GM23338 (cell line): ENCODE data around the gene CARD6. TPM values are rescaled to one million over a fixed set of nuclear protein-coding genes. Genes with fewer than 3 reads are reported as not detected.

Experiments used
- ATAC-seq: fragments of 200-7000 bp; cut with Tn5 transposase; 3 replicates; pipeline ENCODE4 v1.9.1; 2020
- DNase-seq: peaks from one replicate; pipeline ENCODE4 v3.0.0-alpha.2; 2015; ENCODE audit warnings: low spot score
- H2AFZ ChIP-seq: fragments of 200-600 bp; sonication (generic); 2 replicates; pipeline ENCODE4 v1.8.0; 2016; ENCODE audit warnings: antibody characterized with exemption, mild to moderate bottlenecking, moderate library complexity
- H3F3A ChIP-seq: fragments of 200-600 bp; sonication (generic); replicated peaks from 2 replicates; pipeline ENCODE4 v1.8.0; 2017; ENCODE audit warnings: antibody characterized with exemption, mixed run types, low read depth
- H3K27ac ChIP-seq: fragments of 200-600 bp; sonication (generic); 2 replicates; pipeline ENCODE4 v1.6.1; 2016; ENCODE audit warnings: low read depth
- H3K27me3 ChIP-seq: fragments of 200-600 bp; sonication (generic); 2 replicates; pipeline ENCODE4 v1.8.0; 2016; ENCODE audit warnings: mild to moderate bottlenecking, mixed run types, moderate library complexity; ENCODE audit not compliant: insufficient read depth
- H3K36me3 ChIP-seq: fragments of 200-600 bp; sonication (generic); 2 replicates; pipeline ENCODE4 v1.8.0; 2016; ENCODE audit warnings: mild to moderate bottlenecking; ENCODE audit not compliant: insufficient read depth
- H3K4me1 ChIP-seq: fragments of 200-600 bp; sonication (generic); 2 replicates; pipeline ENCODE4 v1.8.0; 2016; ENCODE audit warnings: mild to moderate bottlenecking, moderate library complexity; ENCODE audit not compliant: insufficient read depth
- H3K4me2 ChIP-seq: fragments of 200-600 bp; sonication (generic); 2 replicates; pipeline ENCODE4 v1.7.1; 2017; ENCODE audit warnings: mixed run types
- H3K4me3 ChIP-seq: fragments of 200-600 bp; sonication (generic); 2 replicates; pipeline ENCODE4 v1.6.1; 2016; ENCODE audit warnings: mixed run types
- H3K79me2 ChIP-seq: fragments of 200-600 bp; sonication (generic); replicated peaks from 2 replicates; pipeline ENCODE4 v1.8.0; 2017; ENCODE audit warnings: mild to moderate bottlenecking; ENCODE audit not compliant: insufficient read depth
- H3K9me2 ChIP-seq: fragments of 200-600 bp; sonication (generic); 2 replicates; pipeline ENCODE4 v1.8.0; 2017; ENCODE audit not compliant: insufficient read depth
- H4K20me1 ChIP-seq: fragments of 200-600 bp; sonication (generic); replicated peaks from 2 replicates; pipeline ENCODE4 v1.8.0; 2017; ENCODE audit warnings: mild to moderate bottlenecking; ENCODE audit not compliant: insufficient read depth
- H3K27ac Mint-ChIP-seq: 2 replicates; pipeline ENCODE4 v1.8.0; 2020; ENCODE audit warnings: inconsistent platforms, mild to moderate bottlenecking, moderate library complexity, mixed read lengths
- H3K27me3 Mint-ChIP-seq: 3 replicates; pipeline ENCODE4 v1.8.0; 2022; ENCODE audit warnings: low read depth, mild to moderate bottlenecking, moderate library complexity, mixed read lengths, inconsistent platforms; ENCODE audit not compliant: insufficient read depth, poor library complexity
- H3K36me3 Mint-ChIP-seq: 3 replicates; pipeline ENCODE4 v1.8.0; 2021; ENCODE audit warnings: low read depth, mild to moderate bottlenecking, inconsistent platforms, moderate library complexity, mixed read lengths
- H3K4me1 Mint-ChIP-seq: 3 replicates; pipeline ENCODE4 v1.8.0; 2020; ENCODE audit warnings: mild to moderate bottlenecking, inconsistent platforms, mixed read lengths
- H3K4me3 Mint-ChIP-seq: 3 replicates; pipeline ENCODE4 v1.8.0; 2021; ENCODE audit warnings: moderate library complexity, mild to moderate bottlenecking, inconsistent platforms, mixed read lengths
- H3K9me3 Mint-ChIP-seq: 3 replicates; pipeline ENCODE4 v1.8.0; 2020; ENCODE audit warnings: moderate library complexity, mild to moderate bottlenecking, inconsistent platforms, mixed read lengths
- CREB1 ChIP-seq: fragments of 250-450 bp; sonication (Bioruptor Pico); IDR thresholded peaks from 2 replicates; pipeline ENCODE4 v1.5.0; 2020; ENCODE audit warnings: low read depth, mild to moderate bottlenecking, moderate library complexity
- CTCF ChIP-seq, 2 experiments: fragments of 200-600 bp in 1 of 2; sonication (generic) in 1 of 2; conservative IDR thresholded peaks; 2 replicates each; pipeline versions ENCODE4 v1.5.1 to v1.6.1; 2016 to 2017; ENCODE audit warnings: antibody characterized with exemption in 2 of 2, low read depth in 2 of 2, mild to moderate bottlenecking in 2 of 2, moderate library complexity in 1 of 2
- EZH2 ChIP-seq: fragments of 200-600 bp; sonication (generic); IDR thresholded peaks from one replicate; pipeline ENCODE4 v1.8.0; 2017; ENCODE audit warnings: antibody characterized with exemption, mild to moderate bottlenecking, low read depth; ENCODE audit not compliant: unreplicated experiment
- EZH2phosphoT487 ChIP-seq: fragments of 200-600 bp; sonication (generic); IDR thresholded peaks from one replicate; pipeline ENCODE4 v1.8.1; 2018; ENCODE audit warnings: antibody characterized with exemption; ENCODE audit not compliant: unreplicated experiment
- JUNB ChIP-seq: IDR thresholded peaks from one replicate; pipeline ENCODE4 v1.6.1; 2016; ENCODE audit warnings: antibody characterized with exemption; ENCODE audit not compliant: unreplicated experiment
- NANOG ChIP-seq: IDR thresholded peaks from 2 replicates; pipeline ENCODE4 v1.6.1; 2016; ENCODE audit warnings: antibody characterized with exemption, borderline replicate concordance
- POLR2AphosphoS5 ChIP-seq: IDR thresholded peaks from 2 replicates; pipeline ENCODE4 v1.6.1; 2016; ENCODE audit warnings: antibody characterized with exemption, low read depth
- REST ChIP-seq: IDR thresholded peaks from one replicate; pipeline ENCODE4 v1.6.1; 2018; ENCODE audit warnings: antibody characterized with exemption; ENCODE audit not compliant: unreplicated experiment
- ZNF462 ChIP-seq: fragments of 250-450 bp; sonication (Bioruptor Pico); IDR thresholded peaks from 2 replicates; pipeline ENCODE4 v1.5.0; 2020; ENCODE audit warnings: mild to moderate bottlenecking, moderate library complexity
- polyA plus RNA-seq: library from polyadenylated mRNA; unstranded; fragments of >200 nt; fragmentation: Nextera tagmentation; extraction: Ambion mirVana; gene quantifications from 2 replicates; pipeline ENCODE4 v1.2.1, GENCODE V29; 2016
- total RNA-seq: library from RNA; depleted of rRNA; stranded (reverse); fragments of >200 nt; shearing (Covaris generic); gene quantifications from 2 replicates; pipeline ENCODE4 v1.2.3, GENCODE V29; 2014

Gene CARD6
- total and polyA plus RNA-seq, 2 experiments from 2014 or later = 0.32 to 0.45 TPM

- no peak for TF ChIP-seq CTCF (conservative IDR thresholded peaks at IDR 0.05; ENCODE audit: low read depth in 2 of 2)
- no peak for TF ChIP-seq CREB1 (CRISPR knock-in tag)
- no peak for TF ChIP-seq JUNB
- no peak for TF ChIP-seq REST
- no peak for TF ChIP-seq EZH2phosphoT487
Measured at GRCh38 chr5:40842351-40842750, 1.2 kb downstream of the CARD6 start (continued).

- Mint-ChIP-seq H3K27ac (no peak overlapping the region), H3K4me3 (no peak overlapping the region), H3K4me1 (peaks cover 17% of the 10 kb centered on the region; the same call in 2 of the 3 replicates), H3K36me3 (no peaks in the 10 kb centered on the region), H3K27me3 (no peaks in the 10 kb centered on the region), H3K9me3 (no peaks in the 10 kb centered on the region)
- Histone ChIP-seq H3K27me3 (no peaks in the 10 kb centered on the region), H3K27ac (no peak overlapping the region), H3F3A (no peaks in the 10 kb centered on the region), H4K20me1 (no peaks in the 10 kb centered on the region), H3K4me3 (no peak overlapping the region), H3K9me2 (no peaks in the 10 kb centered on the region), H2AFZ (no peak overlapping the region), H3K4me1 (peaks cover 7% of the 10 kb centered on the region; the same call in 1 of the 2 replicates), H3K79me2 (no peaks in the 10 kb centered on the region), H3K36me3 (no peaks in the 10 kb centered on the region), H3K4me2 (no peak overlapping the region)
- no peak for DNase-seq
- ATAC-seq = no peak
- TF ChIP-seq POLR2AphosphoS5 = no peak
- no peak for TF ChIP-seq ZNF462 (CRISPR knock-in tag)
- no peak for TF ChIP-seq CREB1 (CRISPR knock-in tag)
- no peak for TF ChIP-seq REST
- no peak for TF ChIP-seq EZH2
- TF ChIP-seq NANOG = no peak
- no peak for TF ChIP-seq JUNB
Measured at GRCh38 chr5:40844565-40844964, 3.4 kb downstream of the CARD6 start.
